ENCODE data around the gene SETD4.
"Not testable (repeated sequence)": the region's sequence is repeated elsewhere in the genome, so short reads cannot be mapped to it uniquely, and the experiment has no call there.

Gene SETD4, protein sequence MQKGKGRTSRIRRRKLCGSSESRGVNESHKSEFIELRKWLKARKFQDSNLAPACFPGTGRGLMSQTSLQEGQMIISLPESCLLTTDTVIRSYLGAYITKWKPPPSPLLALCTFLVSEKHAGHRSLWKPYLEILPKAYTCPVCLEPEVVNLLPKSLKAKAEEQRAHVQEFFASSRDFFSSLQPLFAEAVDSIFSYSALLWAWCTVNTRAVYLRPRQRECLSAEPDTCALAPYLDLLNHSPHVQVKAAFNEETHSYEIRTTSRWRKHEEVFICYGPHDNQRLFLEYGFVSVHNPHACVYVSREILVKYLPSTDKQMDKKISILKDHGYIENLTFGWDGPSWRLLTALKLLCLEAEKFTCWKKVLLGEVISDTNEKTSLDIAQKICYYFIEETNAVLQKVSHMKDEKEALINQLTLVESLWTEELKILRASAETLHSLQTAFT

DNA sequence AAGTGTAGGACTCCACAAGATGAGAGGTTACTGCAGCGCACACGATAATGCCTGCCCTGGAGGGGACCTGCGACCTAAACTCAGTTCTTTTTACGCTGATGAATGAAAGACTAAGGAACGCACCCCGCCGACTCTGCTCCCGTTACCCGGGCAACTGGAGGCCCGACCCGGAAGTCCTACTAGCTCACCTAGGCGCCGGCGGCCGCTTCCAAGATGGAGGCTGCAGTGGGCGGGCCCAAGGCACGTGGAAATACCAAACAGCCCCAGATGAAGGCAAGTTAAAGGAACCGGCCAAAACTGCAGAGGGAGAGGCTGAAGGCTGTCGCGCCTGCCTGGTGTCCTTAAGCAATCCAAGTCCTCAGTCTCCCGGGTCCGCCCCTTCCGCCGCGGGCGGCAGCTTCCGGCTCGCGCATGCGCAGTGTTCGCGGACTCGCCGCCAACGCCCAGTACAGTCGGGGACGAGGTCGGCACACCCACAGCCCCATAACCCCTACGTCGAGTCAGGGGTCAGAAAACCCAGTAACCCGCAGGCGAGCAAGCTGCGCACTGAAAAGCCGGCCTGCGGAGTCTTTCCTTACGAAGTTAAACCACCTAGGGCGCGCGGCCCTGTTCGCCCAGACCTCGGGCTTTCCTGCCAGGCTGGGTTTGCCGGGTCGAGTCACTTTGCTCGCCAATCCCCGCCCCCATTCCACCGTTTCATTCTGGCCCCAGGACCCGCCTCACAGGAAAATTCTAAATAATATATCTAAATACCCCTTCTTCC is at the start of gene SETD4:
Gene SETD4 (minus strand): TSS at position 368 of the 763 bp plus-strand sequence. CDS start 1,638 bp downstream, outside the sequence.
- peak; percentile 82 to 87 for DNase-seq (ENCODE audit: low read depth in 2 of 2)

- DNase-seq (ENCODE audit: low read depth in 2 of 2), result no peak
Observed at GRCh38 chr21:36109868-36110267, 49.5 kb upstream of the SETD4 start.

DNA sequence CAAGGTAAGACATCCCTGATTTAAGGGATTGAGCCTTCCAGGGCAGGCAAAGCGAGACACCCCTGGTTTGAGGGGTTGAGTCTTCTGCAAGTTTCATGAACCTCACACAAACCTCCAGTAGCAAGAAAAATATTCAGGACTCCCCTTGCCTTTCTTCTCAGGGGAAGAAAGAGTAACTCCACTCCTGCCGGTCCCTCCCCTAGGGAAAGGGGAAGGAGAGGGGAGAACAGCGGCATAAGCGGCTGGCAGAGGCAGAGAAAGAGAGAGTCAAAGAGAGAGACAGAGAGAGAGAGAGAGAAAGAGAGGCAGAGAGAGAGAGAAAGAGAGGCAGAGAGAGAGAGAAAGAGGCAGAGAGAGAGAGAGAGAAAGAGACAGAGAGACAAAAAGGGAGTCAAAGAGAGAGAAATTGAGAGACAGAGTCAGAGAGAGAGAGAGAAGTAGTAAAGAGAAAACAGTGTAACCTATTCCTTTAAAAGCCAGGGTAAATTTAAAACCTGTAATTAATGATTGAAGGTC is 45.1 kb upstream of the SETD4 start:
- no peak for DNase-seq (ENCODE audit: low read depth in 2 of 2)

DNA sequence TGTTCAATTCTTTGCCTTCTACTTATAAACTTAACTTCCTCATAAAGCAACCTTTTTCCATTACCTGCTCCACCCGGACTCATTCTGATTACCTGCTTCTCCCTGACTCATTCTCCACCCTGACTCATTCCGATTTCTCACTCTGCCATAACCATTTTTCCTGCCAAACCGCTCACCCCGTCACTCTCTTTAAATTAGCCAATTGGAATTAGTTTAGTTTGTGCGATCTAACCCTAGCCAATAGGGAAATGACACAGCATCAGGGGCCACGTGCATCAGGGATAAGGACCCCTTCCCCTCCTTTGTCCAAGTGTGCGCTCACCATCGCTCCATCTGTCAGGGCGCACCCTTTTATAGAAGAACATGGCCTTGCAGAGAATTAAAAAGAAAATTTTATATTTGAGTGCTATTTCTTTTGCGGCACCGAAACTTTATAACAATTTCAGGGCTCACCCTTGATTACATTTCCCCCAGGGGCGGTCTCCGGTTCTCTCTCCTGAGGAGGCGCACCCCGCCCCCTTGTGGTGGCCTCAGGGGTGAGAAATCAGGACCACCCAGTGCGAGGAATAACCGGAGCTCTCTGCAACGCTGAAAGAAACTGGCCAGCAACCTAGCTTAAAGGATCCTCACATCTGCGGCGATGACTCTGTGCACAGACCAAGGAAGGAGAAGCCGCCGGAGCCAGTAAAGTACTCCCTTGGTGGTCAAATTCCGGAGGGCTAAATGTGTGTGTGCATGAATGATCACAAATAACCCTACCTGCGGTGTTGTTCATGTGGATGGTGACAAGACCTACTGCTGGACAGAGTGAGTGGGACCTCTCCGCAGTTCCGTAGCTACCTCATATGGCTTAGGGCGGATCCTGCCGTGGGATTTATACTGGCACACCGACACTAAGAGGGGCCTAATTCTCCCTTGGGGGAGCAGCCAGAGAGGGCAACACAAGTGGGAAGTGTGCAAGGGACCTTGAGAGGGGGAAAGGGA is 44.3 kb upstream of the SETD4 start:
- peak; percentile 24 to 39 for DNase-seq (ENCODE audit: low read depth in 2 of 2)

- DNase-seq (ENCODE audit: low read depth in 2 of 2), result no peak
Observed at GRCh38 chr21:36103434-36103833, 43.1 kb upstream of the SETD4 start.

DNA sequence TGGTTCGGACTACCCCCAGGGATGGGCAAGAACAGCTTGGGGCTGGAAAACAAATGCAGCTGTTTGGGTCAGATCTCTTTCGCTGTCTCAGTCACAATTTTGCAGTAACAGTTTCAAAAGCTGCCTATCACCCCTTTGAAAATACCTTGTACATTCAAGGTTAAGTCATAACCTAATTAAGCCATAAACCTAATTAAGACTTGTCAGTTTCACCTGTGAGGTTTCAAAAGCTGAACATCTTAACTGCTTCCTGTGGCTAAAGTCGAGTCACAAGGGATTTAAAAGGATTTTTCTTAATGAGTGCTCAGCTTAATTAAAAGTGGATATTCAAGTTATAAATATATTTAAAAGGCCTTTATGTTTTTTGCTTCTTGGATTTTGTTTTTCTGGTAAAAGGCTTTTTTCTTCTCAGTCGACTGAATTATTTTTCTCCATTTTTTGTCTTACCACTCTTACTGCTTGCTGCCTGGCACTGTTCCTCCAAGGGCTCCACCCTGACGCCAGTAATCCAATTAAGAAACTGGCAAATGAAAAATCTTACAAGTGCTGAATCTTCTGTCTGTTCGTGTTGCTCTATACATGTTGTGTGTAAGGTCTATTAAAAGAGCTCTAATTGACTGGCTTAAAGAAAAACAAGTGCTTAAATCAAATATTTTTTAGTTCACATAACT is 40.8 kb upstream of the SETD4 start:
- no peak for DNase-seq (ENCODE audit: low read depth in 2 of 2)

DNA sequence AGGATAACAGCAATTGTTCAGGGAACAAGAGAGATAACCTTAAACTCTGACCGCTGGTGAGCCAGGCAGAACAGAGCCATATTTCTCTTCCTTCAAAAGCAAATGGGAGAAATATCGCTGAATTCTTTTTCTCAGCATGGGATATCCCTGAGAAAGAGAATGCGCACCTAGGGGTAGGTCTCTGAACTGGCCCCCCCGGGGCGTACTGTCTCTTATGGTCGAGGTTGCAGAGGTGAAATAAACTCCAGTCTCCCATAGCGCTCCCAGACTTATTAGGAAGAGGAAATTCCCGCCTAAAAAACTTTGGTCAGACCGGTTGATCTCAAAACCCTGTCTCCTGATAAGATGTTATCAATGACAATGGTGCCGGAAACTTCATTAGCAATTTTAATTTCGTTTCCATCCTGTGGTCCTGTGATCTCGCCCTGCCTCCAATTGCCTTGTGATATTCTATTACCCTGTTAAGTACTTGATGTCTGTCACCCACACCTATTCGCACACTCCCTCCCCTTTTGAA is 39.4 kb upstream of the SETD4 start:
- DNase-seq (ENCODE audit: low read depth in 2 of 2), result not testable (repeated sequence)

GRCh38 chr21:36099000-36099399 is 38.7 kb upstream of the SETD4 start:
- no peak for DNase-seq (ENCODE audit: low read depth in 2 of 2)

- DNase-seq (ENCODE audit: low read depth in 2 of 2), result no peak
Observed at GRCh38 chr21:36098182-36098532, 37.8 kb upstream of the SETD4 start.

- DNase-seq (ENCODE audit: low read depth in 2 of 2), result no peak
Observed at GRCh38 chr21:36097427-36098181, 37.3 kb upstream of the SETD4 start.

GRCh38 chr21:36096398-36097290 is 36.3 kb upstream of the SETD4 start:
- DNase-seq (ENCODE audit: low read depth in 2 of 2), result no peak

- no peak for DNase-seq (ENCODE audit: low read depth in 2 of 2)
Observed at GRCh38 chr21:36093512-36093911, 33.2 kb upstream of the SETD4 start.

GRCh38 chr21:36092681-36093080 is 32.4 kb upstream of the SETD4 start:
- DNase-seq (ENCODE audit: low read depth in 2 of 2), result no peak

DNA sequence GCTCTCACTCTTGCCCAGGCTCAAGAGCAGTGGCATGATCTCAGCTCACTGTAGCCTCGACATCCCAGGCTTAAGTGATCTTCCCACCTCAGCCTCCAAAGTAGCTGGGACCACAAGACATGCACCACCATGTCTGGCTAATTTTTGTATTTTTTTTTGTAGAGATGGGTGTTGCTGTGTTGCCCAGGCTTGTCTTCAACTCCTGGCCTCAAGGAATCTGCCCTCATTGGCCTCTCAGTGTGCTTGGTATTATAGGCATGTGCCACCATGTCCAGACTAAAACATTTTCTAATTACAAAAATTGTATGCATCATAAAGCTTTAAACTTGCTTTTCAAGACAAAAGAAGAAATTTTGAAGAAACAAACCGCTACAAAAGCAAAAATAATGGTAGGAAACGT is 29.6 kb upstream of the SETD4 start:
- DNase-seq (ENCODE audit: low read depth in 2 of 2), result no peak

DNA sequence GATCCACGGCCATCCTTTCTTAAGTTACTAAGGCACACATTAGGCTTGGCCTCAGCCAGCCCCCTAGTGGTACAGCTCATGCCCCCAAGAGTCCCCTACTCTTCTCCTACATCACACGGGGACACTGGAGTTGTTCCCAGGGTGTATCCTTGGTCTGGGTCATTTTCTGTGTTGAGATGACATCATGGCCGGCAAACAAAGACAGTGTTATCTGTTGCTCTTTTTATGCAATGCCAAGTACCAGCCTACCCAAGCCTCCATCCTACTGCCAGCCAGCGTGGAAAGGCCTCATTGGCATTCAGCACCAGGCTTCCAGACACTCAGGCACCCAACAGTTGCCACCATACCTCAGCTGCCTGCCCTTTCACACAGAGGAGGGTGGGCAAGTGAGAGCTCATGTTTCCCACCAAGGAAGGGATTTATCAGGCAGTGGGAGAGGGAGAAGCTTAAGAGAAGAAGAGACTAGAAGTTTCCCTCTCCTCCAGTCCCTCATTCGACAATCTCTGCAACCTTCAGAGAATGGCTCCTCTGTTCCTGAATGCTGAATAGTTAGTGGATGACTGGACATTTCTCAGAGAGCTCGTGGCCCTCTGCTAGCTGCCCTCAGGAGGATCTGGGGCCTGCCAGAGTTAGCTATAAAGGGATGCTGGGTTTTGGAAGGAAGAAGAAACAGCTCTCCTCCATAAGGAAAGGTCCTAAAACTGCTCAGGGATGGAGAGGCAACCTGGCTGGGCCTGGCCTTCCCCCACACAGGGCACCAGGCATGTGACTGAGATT is 27.2 kb upstream of the SETD4 start:
- DNase-seq (ENCODE audit: low read depth in 2 of 2), result no peak

DNA sequence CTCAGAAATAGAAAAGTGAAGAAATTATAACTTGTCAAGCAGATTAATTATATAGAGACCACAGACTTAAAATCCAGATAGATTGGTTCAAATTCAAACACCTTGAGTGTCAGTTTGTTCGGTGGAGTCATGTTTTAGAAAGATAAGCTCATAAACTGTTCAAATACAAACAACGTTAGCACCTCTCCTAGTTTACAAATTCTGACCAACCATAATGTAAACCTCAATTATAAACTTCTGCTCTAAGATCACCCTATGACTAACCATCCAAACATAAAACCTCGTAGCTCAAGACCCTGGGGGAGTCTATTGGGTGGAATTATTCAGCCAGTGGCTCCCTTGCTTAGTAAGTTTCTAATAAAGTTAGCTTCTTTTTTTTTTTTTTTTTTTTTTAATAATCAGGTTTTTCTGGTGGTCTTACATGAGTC is 21.9 kb upstream of the SETD4 start:
- DNase-seq (ENCODE audit: low read depth in 2 of 2), result no peak

DNA sequence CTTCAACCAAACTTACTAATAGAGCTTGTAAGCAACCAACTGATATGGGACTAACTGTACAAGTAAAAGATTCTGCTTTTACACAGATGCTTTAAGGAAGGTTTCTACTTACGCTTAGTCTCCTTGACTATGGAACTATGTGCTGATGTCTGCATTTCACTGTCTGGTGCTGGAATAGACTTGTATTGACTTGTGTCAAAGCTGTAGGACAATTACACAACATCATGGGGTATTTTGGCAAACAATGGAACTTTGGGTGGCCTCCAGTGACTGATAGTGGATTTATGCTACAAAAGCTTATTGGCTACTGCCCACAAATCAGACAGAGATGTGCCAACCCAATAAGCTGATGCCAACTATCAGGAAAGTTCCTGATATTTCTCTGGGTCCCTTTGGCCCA is 20.1 kb upstream of the SETD4 start:
- no peak for DNase-seq (ENCODE audit: low read depth in 2 of 2)

GRCh38 chr21:36079671-36080070 is 19.3 kb upstream of the SETD4 start:
- no peak for DNase-seq (ENCODE audit: low read depth in 2 of 2)

Data from stimulated activated CD4-positive, alpha-beta T cell treated with anti-CD3 and anti-CD28 coated beads, Interleukin-15, amount 100 ng/mL, for 48 hours (primary cell).